Caco-2 (cell line): ENCODE measurements around the gene ZSCAN1. TPM values are rescaled to one million over a fixed set of nuclear protein-coding genes. Genes with fewer than 3 reads are reported as not detected.

Experiments used
- BruUV-seq: library from RNA; stranded (reverse); fragments of 400-500 nt; replicated peaks from 2 replicates; lab custom pipeline; 2021; lab: Mats Ljungman, UMichigan
- CTCF ChIA-PET: fragments of 300-600 bp; sonication (Branson Sonifier 250); formaldehyde crosslinking; loops from one replicate; lab custom pipeline; 2022; ENCODE audit warnings: antibody characterized with exemption; lab: Charles Lee
- POLR2A ChIA-PET: fragments of 300-600 bp; sonication (Branson Sonifier 250); formaldehyde crosslinking; loops from one replicate; lab custom pipeline; 2022; ENCODE audit warnings: antibody characterized with exemption; lab: Charles Lee
- DNase-seq, 2 experiments: peaks; one replicate each; pipeline versions ENCODE4 v3.0.0 to v3.0.0-alpha.2; 2020 to 2022
- H3K27me3 ChIP-seq: replicated peaks from 2 replicates; pipeline ENCODE4 v1.6.0; 2011; ENCODE audit warnings: low read length; ENCODE audit not compliant: control insufficient read depth, insufficient read depth
- H3K36me3 ChIP-seq: 2 replicates; pipeline ENCODE4 v1.5.1; 2011; ENCODE audit warnings: low read length; ENCODE audit not compliant: control insufficient read depth, insufficient read depth
- H3K4me1 ChIP-seq: fragments of 250-450 bp; sonication (Bioruptor Pico); 2 replicates; pipeline ENCODE4 v1.5.1; 2020; ENCODE audit warnings: mild to moderate bottlenecking
- H3K4me3 ChIP-seq: 2 replicates; pipeline ENCODE4 v1.5.1; 2011; ENCODE audit warnings: low read depth, mild to moderate bottlenecking, control low read depth, low read length
- H3K9me3 ChIP-seq: fragments of 250-450 bp; sonication (Bioruptor Pico); 2 replicates; pipeline ENCODE4 v1.5.1; 2020; ENCODE audit warnings: mild to moderate bottlenecking, moderate library complexity
- H3K27ac Mint-ChIP-seq: one replicate; pipeline ENCODE4 v1.8.0; 2022; ENCODE audit warnings: mixed read lengths; ENCODE audit not compliant: unreplicated experiment
- H3K27me3 Mint-ChIP-seq: one replicate; pipeline ENCODE4 v1.8.0; 2022; ENCODE audit warnings: mixed read lengths; ENCODE audit not compliant: insufficient read depth, unreplicated experiment
- H3K36me3 Mint-ChIP-seq: one replicate; pipeline ENCODE4 v1.8.0; 2022; ENCODE audit warnings: mild to moderate bottlenecking, mixed read lengths; ENCODE audit not compliant: insufficient read depth, unreplicated experiment
- H3K4me1 Mint-ChIP-seq: one replicate; pipeline ENCODE4 v1.8.0; 2022; ENCODE audit warnings: low read depth, mixed read lengths; ENCODE audit not compliant: unreplicated experiment
- H3K4me3 Mint-ChIP-seq: one replicate; pipeline ENCODE4 v1.8.0; 2022; ENCODE audit warnings: mild to moderate bottlenecking, moderate library complexity, mixed read lengths; ENCODE audit not compliant: unreplicated experiment
- H3K9me3 Mint-ChIP-seq: one replicate; pipeline ENCODE4 v1.8.0; 2022; ENCODE audit warnings: mixed read lengths; ENCODE audit not compliant: unreplicated experiment
- intact Hi-C: fragments of 100-400 bp; cut with micrococcal nuclease; formaldehyde crosslinking; loops from one replicate; pipeline ENCODE4 v1.10.0; 2022; ENCODE audit not compliant: unreplicated experiment
- total RNA-seq: library from RNA; stranded (reverse); gene quantifications from 2 replicates; pipeline ENCODE4 v1.2.3, GENCODE V29; 2022
- TF ChIP-seq, protein P1 (sequence below), 2 experiments: fragments of 200-600 bp in 1 of 2; IDR thresholded peaks; 1 replicate in 1 of 2; 2 replicates in 1 of 2; pipeline versions ENCODE4 v1.5.1 to v1.8.0; 2011 to 2022; ENCODE audit warnings: antibody characterized with exemption in 1 of 2, control low read depth in 1 of 2, inconsistent platforms in 1 of 2, low read depth in 1 of 2, low read length in 1 of 2, mild to moderate bottlenecking in 1 of 2, moderate library complexity in 1 of 2; ENCODE audit not compliant: insufficient read depth in 1 of 2, severe bottlenecking in 1 of 2, unreplicated experiment in 1 of 2

Gene ZSCAN1
- total RNA-seq, 1 experiment from 2014 or later = not detected

- Mint-ChIP-seq H3K27ac (no peak overlapping the region), H3K4me1 (no peaks in the 10 kb centered on the region), H3K36me3 (no peaks in the 10 kb centered on the region), H3K4me3 (no peak overlapping the region), H3K27me3 (no peaks in the 10 kb centered on the region), H3K9me3 (peaks cover 17% of the 10 kb centered on the region)
- no peak for DNase-seq
- intact Hi-C loops = no loop called here
- no peaks in the 10 kb centered on the region for H3K4me1 ChIP-seq
- no peaks in the 10 kb centered on the region for H3K27me3 ChIP-seq
- peaks cover 23% of the 10 kb centered on the region for H3K9me3 ChIP-seq
- H3K4me3 ChIP-seq = no peak overlapping the region
- POLR2A ChIA-PET = no interaction called here
- no peaks in the 10 kb centered on the region for H3K36me3 ChIP-seq
- CTCF ChIA-PET = no interaction called here
- TF ChIP-seq, protein P1, sequence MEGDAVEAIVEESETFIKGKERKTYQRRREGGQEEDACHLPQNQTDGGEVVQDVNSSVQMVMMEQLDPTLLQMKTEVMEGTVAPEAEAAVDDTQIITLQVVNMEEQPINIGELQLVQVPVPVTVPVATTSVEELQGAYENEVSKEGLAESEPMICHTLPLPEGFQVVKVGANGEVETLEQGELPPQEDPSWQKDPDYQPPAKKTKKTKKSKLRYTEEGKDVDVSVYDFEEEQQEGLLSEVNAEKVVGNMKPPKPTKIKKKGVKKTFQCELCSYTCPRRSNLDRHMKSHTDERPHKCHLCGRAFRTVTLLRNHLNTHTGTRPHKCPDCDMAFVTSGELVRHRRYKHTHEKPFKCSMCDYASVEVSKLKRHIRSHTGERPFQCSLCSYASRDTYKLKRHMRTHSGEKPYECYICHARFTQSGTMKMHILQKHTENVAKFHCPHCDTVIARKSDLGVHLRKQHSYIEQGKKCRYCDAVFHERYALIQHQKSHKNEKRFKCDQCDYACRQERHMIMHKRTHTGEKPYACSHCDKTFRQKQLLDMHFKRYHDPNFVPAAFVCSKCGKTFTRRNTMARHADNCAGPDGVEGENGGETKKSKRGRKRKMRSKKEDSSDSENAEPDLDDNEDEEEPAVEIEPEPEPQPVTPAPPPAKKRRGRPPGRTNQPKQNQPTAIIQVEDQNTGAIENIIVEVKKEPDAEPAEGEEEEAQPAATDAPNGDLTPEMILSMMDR (IDR thresholded peaks at IDR 0.05; ENCODE audit: insufficient read depth in 1 of 2, low read depth in 1 of 2, low read length in 1 of 2, severe bottlenecking in 1 of 2, unreplicated experiment in 1 of 2) = no peak
- BruUV-seq = no TSS peak
Observed at GRCh38 chr19:58056261-58056660, 22.4 kb downstream of the ZSCAN1 start.

- no peaks in the 10 kb centered on the region for H3K27me3 Mint-ChIP-seq
- TF ChIP-seq, protein P1 (IDR thresholded peaks at IDR 0.05; ENCODE audit: insufficient read depth in 1 of 2, low read depth in 1 of 2, low read length in 1 of 2, severe bottlenecking in 1 of 2, unreplicated experiment in 1 of 2) = no peak
- H3K9me3 Mint-ChIP-seq = peaks cover 17% of the 10 kb centered on the region
- DNase-seq = no peak
- no peak overlapping the region for H3K4me3 Mint-ChIP-seq
- POLR2A ChIA-PET = no interaction called here
- CTCF ChIA-PET = no interaction called here
- no peak overlapping the region for H3K27ac Mint-ChIP-seq
- H3K27me3 ChIP-seq = no peaks in the 10 kb centered on the region
- no TSS peak for BruUV-seq
- peaks cover 29% of the 10 kb centered on the region for H3K9me3 ChIP-seq
- no peak overlapping the region for H3K4me3 ChIP-seq
- H3K4me1 ChIP-seq = no peaks in the 10 kb centered on the region
- intact Hi-C loops = no loop called here
- no peaks in the 10 kb centered on the region for H3K36me3 Mint-ChIP-seq
- no peaks in the 10 kb centered on the region for H3K36me3 ChIP-seq
- H3K4me1 Mint-ChIP-seq = no peaks in the 10 kb centered on the region
Observed at GRCh38 chr19:58056861-58057260, 23.0 kb downstream of the ZSCAN1 start.

GRCh38 chr19:58058467-58058866, 24.6 kb downstream of the ZSCAN1 start:
- TF ChIP-seq, protein P1 (IDR thresholded peaks at IDR 0.05; ENCODE audit: insufficient read depth in 1 of 2, low read depth in 1 of 2, low read length in 1 of 2, severe bottlenecking in 1 of 2, unreplicated experiment in 1 of 2) = no peak
- Mint-ChIP-seq H3K27ac (no peak overlapping the region), H3K4me1 (no peaks in the 10 kb centered on the region), H3K36me3 (no peaks in the 10 kb centered on the region), H3K4me3 (no peak overlapping the region), H3K9me3 (peaks cover 17% of the 10 kb centered on the region), H3K27me3 (no peaks in the 10 kb centered on the region)
- DNase-seq = no peak
- ChIA-PET POLR2A (no interaction called here), CTCF (no interaction called here)
- H3K9me3 ChIP-seq = peaks cover 28% of the 10 kb centered on the region
- no TSS peak for BruUV-seq
- intact Hi-C loops = no loop called here
- no peaks in the 10 kb centered on the region for H3K27me3 ChIP-seq
- H3K36me3 ChIP-seq = no peaks in the 10 kb centered on the region
- no peak overlapping the region for H3K4me3 ChIP-seq
- H3K4me1 ChIP-seq = no peaks in the 10 kb centered on the region
